ENCODE measurements around the gene RNF186. TPM values are rescaled to one million over a fixed set of nuclear protein-coding genes. Genes with fewer than 3 reads are reported as not detected.

Gene RNF186
- total RNA-seq, 4 donors from 2014 or later = 0.51 TPM; not detected in 3

- TF ChIP-seq EP300 (IDR thresholded peaks at IDR 0.05) (no peak), CTCF (IDR thresholded peaks at IDR 0.05) (no peak), POLR2A (IDR thresholded peaks at IDR 0.05) (no peak), POLR2AphosphoS5 (IDR thresholded peaks at IDR 0.05) (no peak)
- H3K36me3 ChIP-seq = no peaks in the 10 kb centered on the region
- no peaks in the 10 kb centered on the region for H3K27me3 ChIP-seq
- 20% methylated on average over 23 of the region's 33 CpGs for WGBS
- DNase-seq (ENCODE audit: low spot score in 2 of 2) = peak; percentile 66 to 86
- H3K27ac ChIP-seq = peak overlapping the region; percentile 88
- no peaks in the 10 kb centered on the region for H3K9me3 ChIP-seq
- peak overlapping the region; percentile 82 for H3K4me3 ChIP-seq
- H3K4me1 ChIP-seq = peaks cover 17% of the 10 kb centered on the region
Measured at GRCh38 chr1:19800076-19800804, 14.8 kb downstream of the RNF186 start.

GRCh38 chr1:19799230-19800075 is 15.6 kb downstream of the RNF186 start, which contains the start of gene TMCO4:
Gene TMCO4, minus strand, starts transcription at chr1:19799916. Its CDS starts 19,158 bp downstream, at chr1:19780758.
- 10% methylated on average over 2 of the region's 70 CpGs for WGBS
- peaks cover 17% of the 10 kb centered on the region for H3K4me1 ChIP-seq
- no peaks in the 10 kb centered on the region for H3K9me3 ChIP-seq
- peak in 1 of 2 donors; percentile 75 for DNase-seq (ENCODE audit: low spot score in 2 of 2)
- H3K27ac ChIP-seq = peak within 1 kb of the TSS; percentile 88
- H3K27me3 ChIP-seq = no peaks in the 10 kb centered on the region
- no peaks in the 10 kb centered on the region for H3K36me3 ChIP-seq
- peak in 1 of 2 donors; percentile 44 for TF ChIP-seq CTCF (IDR thresholded peaks at IDR 0.05)
- TF ChIP-seq POLR2A (IDR thresholded peaks at IDR 0.05) = peak in 1 of 2 donors; percentile 17
- TF ChIP-seq POLR2AphosphoS5 (IDR thresholded peaks at IDR 0.05) = no peak
- no peak for TF ChIP-seq EP300 (IDR thresholded peaks at IDR 0.05)
- peak within 1 kb of the TSS; percentile 82 for H3K4me3 ChIP-seq

- H3K27me3 ChIP-seq = no peaks in the 10 kb centered on the region
- DNase-seq (ENCODE audit: low spot score in 2 of 2) = no peak
Measured at GRCh38 chr1:19798486-19799229, 16.4 kb downstream of the RNF186 start.

GRCh38 chr1:19797827-19798226 is 17.3 kb downstream of the RNF186 start:
- no peak for TF ChIP-seq POLR2AphosphoS5 (IDR thresholded peaks at IDR 0.05)
- TF ChIP-seq CTCF (IDR thresholded peaks at IDR 0.05) = no peak
- TF ChIP-seq POLR2A (IDR thresholded peaks at IDR 0.05) = no peak
- TF ChIP-seq EP300 (IDR thresholded peaks at IDR 0.05) = no peak
- no peak overlapping the region for H3K27ac ChIP-seq

More at GRCh38 chr1:19798486-19799229, 16.4 kb downstream of the RNF186 start:
- H3K36me3 ChIP-seq = peaks cover under 1% of the 10 kb centered on the region
- TF ChIP-seq EP300 (IDR thresholded peaks at IDR 0.05) (no peak), POLR2A (IDR thresholded peaks at IDR 0.05) (no peak), POLR2AphosphoS5 (IDR thresholded peaks at IDR 0.05) (no peak), CTCF (IDR thresholded peaks at IDR 0.05) (no peak)
- peak overlapping the region; percentile 88 for H3K27ac ChIP-seq
- peaks cover 17% of the 10 kb centered on the region for H3K4me1 ChIP-seq
- H3K9me3 ChIP-seq = no peaks in the 10 kb centered on the region
- WGBS = 62% methylated on average over 6 of the region's 6 CpGs
- H3K4me3 ChIP-seq = peak overlapping the region; percentile 82

More at GRCh38 chr1:19797827-19798226, 17.3 kb downstream of the RNF186 start:
- Histone ChIP-seq H3K4me1 (peaks cover 17% of the 10 kb centered on the region), H3K27me3 (no peaks in the 10 kb centered on the region), H3K4me3 (no peak overlapping the region), H3K36me3 (peaks cover 9% of the 10 kb centered on the region), H3K9me3 (no peaks in the 10 kb centered on the region)
- WGBS = 79% methylated on average over 5 of the region's 5 CpGs
- no peak for DNase-seq (ENCODE audit: low spot score in 2 of 2)

All from suprapubic skin (tissue), 4 donors.